HG03039 (cell line): ENCODE measurements around the gene RPS21.

Experiments
- ATAC-seq: cut with Tn5 transposase; IDR thresholded peaks from one replicate; pipeline ENCODE4 v1.9.1; 2021; ENCODE audit warnings: mild to moderate bottlenecking, moderate library complexity; ENCODE audit not compliant: unreplicated experiment

The RPS21 gene

GRCh38 chr20:62353289-62354030, 33.4 kb upstream of the RPS21 start:
- ATAC-seq, result no peak

- ATAC-seq, result no peak
Measured at GRCh38 chr20:62354031-62354808, 32.7 kb upstream of the RPS21 start.

GRCh38 chr20:62354811-62355341, 32.0 kb upstream of the RPS21 start:
- ATAC-seq, result no peak

- no peak for ATAC-seq
Measured at GRCh38 chr20:62355516-62355877, 31.4 kb upstream of the RPS21 start.

- no peak for ATAC-seq
Measured at GRCh38 chr20:62355878-62356588, 30.9 kb upstream of the RPS21 start.

- ATAC-seq, result no peak
Measured at GRCh38 chr20:62356589-62357186, 30.2 kb upstream of the RPS21 start.

GRCh38 chr20:62357187-62357667, 29.7 kb upstream of the RPS21 start:
- no peak for ATAC-seq

GRCh38 chr20:62357681-62358080, 29.2 kb upstream of the RPS21 start:
- no peak for ATAC-seq

GRCh38 chr20:62358171-62359042, 28.5 kb upstream of the RPS21 start:
- no peak for ATAC-seq

GRCh38 chr20:62359043-62359490, 27.8 kb upstream of the RPS21 start:
- no peak for ATAC-seq

GRCh38 chr20:62359491-62360121, 27.3 kb upstream of the RPS21 start:
- no peak for ATAC-seq

GRCh38 chr20:62360854-62361798, 25.8 kb upstream of the RPS21 start:
- no peak for ATAC-seq

GRCh38 chr20:62361799-62362589, 24.9 kb upstream of the RPS21 start:
- no peak for ATAC-seq

- no peak for ATAC-seq
Measured at GRCh38 chr20:62362590-62362940, 24.3 kb upstream of the RPS21 start.

- ATAC-seq, result no peak
Measured at GRCh38 chr20:62362991-62363919, 23.6 kb upstream of the RPS21 start.
